HG03558 (cell line): ENCODE data around the gene OR10K1.

Source experiments
- ATAC-seq: cut with Tn5 transposase; IDR thresholded peaks from one replicate; pipeline ENCODE4 v1.9.1; 2021; ENCODE audit warnings: moderate number of reproducible peaks; ENCODE audit not compliant: unreplicated experiment; ENCODE audit errors: extremely low read depth

OR10K1 gene

GRCh38 chr1:158516966-158517365 is 55.3 kb downstream of the OR10K1 start:
- ATAC-seq: no peak
